Activated CD4-positive, alpha-beta T cell treated with anti-CD3 and anti-CD28 coated beads, Interleukin-10, Interleukin-2, amounts not matched to agents 100 ng/mL and 50 ng/mL, durations not matched to agents 16 hours and 8 hours (primary cell): ENCODE data around the gene RGS6.

ENCODE experiments used
- DNase-seq: peaks from one replicate; pipeline ENCODE4 v3.0.0-alpha.2; 2020

RGS6 gene

DNA sequence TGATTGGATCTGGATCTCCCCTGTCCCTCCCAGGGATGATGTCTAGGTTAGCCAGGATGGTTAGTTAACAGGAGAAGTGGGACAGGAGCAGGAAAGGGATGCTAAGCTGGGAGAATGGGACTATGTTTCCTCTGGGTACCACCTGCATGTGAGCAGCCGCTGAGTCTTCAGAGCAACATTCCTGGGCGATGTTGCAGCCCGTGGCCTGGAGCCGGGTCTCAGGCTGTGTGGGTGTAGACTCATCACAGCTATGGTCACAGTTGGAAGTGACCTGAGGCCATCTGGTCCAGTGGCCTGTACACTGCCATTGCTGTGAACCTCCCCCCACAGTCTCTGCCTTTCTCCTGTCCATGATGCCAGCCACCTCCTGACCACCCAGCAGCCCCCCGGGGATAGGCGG is 539.1 kb downstream of the RGS6 start:
- no peak for DNase-seq

- no peak for DNase-seq
Observed at GRCh38 chr14:72472845-72473244, 540.6 kb downstream of the RGS6 start.

DNA sequence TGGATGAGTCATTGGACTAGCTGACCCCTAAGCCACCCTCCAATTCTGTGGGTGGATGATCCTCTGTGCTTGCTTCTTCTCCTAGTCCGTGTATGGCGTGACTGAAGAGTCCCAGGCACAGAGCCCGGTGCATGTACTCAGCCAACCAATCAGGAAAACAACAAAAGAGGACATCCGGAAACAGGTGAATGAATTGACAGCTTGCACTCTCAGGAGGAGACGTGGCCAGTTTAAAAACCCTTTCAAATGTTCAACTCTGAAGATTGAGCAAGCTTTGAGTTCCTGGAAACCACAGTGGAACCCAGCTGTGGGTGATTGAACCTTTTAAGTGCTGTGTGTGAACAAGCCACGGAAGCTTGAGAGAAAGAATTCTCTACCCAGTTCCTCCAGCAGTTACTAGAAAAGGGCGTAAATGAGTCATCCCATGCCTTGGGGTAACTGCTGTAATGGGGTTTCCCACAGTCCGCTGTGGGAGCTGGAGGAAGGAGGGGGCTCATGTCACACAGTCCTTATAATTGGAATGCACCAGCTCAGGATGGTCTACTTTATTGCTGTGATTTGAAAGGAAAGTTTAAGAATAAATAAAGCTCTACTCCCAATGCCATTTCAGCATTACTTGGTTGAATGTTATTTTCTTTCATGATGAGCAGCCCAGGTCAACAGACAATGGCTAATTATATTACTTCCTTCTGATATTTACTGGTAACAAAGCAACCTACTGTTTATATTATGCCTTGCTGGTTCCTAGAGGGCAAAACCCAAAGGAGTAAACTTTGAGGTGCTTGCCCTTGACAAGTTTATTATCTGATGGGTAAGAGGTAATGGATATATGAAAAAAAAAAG is 544.6 kb downstream of the RGS6 start:
- peak; percentile 97 for DNase-seq

DNA sequence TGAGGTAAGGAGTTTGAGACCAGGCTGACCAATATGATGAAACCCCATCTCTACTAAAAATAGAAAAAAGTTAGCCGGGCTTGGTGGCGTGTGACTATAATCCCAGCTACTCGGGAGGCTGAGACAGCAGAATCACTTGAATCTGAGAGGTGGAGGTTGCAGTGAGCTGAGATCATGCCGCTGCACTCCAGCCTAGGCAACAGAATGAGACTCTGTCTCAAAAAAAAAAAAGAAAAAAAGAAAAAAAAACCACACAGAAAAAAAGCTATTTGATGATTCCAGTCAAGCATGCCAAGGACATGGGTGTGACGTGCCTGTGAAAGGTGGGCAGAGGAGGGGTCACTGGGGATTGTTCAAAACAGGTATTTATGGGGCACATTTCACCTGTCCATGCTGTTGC is 545.3 kb downstream of the RGS6 start:
- DNase-seq: peak; percentile 60

- no peak for DNase-seq
Observed at GRCh38 chr14:72478471-72478893, 546.3 kb downstream of the RGS6 start.

DNA sequence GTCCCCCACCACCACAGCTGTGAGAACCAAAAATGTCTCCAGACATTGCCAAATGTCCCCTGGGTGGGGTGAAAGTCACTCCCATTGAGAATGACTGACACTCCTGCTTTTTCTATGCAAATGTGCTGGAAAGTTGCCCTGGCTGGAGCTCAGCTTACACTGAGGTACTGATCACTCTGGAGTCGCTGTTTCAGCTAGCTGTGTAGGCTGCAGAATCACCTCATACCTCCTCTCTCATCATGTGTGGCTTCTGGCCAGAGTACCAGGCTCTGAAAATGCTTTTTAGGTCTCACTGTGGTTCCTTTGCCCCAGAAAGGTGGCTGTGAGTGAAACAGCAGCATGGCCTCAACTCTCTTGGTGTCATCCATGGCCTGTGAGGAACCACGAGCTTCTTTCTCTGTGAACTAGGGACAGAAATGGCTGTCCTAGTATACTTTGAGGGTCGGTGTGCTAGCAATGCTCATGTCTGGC is 547.3 kb downstream of the RGS6 start:
- no peak for DNase-seq

- DNase-seq: peak; percentile 26
Observed at GRCh38 chr14:72480464-72481243, 548.4 kb downstream of the RGS6 start.

- DNase-seq: no peak
Observed at GRCh38 chr14:72483311-72483710, 551.1 kb downstream of the RGS6 start.

GRCh38 chr14:72485695-72486094 is 553.5 kb downstream of the RGS6 start:
- DNase-seq: no peak

DNA sequence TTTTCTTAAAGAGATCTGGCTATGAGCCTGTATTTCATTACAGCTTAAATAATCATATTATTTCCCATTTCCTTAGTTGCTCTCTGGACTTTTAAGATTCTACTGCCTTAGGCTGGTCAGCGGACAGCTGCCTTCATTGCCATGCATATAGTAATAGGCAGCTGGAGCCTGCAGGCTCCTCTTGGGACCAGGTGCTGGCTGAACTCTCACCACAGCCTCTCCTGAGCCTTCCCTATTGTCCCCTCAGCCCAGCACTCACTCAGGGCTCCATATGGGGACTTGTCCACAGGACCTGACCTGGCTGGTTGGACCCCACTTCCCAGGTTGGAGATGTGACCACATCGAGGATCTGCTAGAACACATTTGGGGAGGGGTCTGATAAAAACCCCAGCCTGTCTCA is 556.3 kb downstream of the RGS6 start:
- no peak for DNase-seq

DNA sequence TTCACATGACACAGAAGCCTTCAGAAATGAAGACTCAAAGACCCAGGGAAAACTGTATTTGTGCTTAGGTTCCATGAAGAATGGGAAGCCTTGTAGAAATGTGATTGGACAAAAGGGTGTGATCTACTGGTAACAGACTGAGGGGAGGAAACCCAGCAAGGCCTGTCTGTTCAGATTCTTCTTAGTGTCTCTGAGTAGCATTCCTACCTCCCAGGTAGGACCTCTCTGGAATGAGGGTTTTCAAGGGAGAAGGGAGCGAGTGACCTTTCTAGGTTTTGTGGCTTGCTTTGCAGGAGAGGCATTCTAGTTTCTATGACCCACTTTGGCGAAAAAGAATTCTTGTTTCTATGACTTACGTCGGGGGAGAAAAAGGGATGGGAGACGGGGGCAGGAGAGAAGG is 560.0 kb downstream of the RGS6 start:
- no peak for DNase-seq

DNA sequence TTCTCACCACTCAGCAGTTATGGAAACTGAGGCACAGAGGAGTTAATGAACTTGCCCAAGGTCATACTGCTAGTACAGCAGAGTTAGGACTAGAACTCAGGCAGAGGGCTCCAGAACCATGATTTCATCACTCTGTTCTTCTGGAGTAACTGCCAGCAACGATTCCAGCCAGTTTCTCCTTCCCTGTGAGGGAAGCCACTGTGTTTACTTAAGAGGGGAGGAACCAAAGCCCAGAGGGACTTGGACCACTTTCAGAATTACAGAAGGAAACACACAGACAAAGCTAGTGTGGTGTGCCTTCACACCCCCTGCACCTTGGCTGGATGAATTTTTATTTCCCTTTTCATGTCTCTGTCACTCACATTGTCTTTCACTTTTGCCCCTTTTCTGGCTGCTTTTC is 563.4 kb downstream of the RGS6 start:
- DNase-seq: no peak

DNA sequence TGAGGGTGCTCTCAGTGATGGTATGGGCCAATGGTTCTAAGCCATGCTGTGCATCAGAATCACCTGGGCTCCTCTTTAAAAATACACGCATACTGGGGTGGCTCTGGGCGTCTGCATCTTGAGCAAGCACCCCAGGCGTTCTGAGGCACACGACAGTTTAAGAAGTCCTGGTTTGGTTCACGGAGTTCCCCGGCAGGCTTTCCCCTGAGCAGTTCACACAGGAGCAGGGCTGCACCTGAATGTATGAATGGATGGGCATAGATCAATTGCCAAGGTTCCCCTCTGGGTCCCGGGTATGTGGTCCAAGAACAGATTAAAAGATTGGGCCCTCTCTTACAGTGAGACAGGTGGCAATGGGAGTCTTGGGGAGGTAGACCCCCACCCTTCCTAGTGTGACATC is 566.4 kb downstream of the RGS6 start:
- no peak for DNase-seq

- DNase-seq: no peak
Observed at GRCh38 chr14:72499746-72500145, 567.5 kb downstream of the RGS6 start.

DNA sequence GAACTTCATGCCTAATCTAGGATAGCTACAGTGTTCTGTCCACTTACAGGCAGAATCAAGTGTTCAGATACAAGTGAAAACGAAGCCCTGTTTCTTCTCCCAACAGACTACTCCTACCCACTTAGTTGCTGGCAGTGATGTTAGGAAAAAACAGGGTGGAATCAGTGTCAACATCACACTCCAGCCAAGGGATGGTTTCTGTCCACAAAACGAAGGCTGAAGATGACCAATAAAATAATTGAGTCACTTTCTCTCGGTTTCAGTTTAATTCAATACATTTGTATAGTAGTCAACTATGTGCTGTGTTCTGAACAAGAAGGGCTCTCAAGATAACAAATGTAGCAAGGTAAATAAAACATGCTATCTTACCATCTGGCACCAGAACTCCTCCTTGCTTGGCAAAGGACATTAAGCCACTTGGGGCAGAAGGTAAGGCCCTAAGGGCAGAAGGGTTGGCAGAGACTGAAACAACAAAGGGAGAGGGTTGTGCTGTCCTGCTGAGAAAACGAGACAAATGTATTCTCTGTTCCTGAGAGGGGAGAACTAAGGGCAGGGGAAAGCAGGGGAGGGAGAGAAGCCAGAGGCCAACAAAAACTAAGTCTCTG is 568.1 kb downstream of the RGS6 start:
- no peak for DNase-seq

DNA sequence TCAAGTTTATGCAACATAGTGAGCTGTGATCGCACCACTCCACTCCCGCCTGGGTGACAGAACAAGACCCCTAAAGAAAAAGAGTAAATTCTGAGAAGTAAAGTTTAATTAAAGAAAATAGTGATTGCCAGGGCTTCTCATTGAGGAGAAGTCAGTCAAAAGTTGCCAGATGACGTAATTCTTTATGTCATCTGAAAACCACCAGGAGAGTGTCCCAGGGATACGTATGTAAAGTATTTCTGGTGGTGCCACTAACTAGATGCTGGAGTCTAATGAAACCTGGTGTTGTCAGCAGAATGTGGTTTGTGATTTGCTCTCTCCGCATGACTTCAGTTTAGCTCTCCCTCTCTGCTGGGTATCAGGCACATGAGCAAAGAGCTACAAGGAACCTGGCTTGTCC is 569.2 kb downstream of the RGS6 start:
- no peak for DNase-seq

GRCh38 chr14:72503271-72503670 is 571.0 kb downstream of the RGS6 start:
- no peak for DNase-seq

DNA sequence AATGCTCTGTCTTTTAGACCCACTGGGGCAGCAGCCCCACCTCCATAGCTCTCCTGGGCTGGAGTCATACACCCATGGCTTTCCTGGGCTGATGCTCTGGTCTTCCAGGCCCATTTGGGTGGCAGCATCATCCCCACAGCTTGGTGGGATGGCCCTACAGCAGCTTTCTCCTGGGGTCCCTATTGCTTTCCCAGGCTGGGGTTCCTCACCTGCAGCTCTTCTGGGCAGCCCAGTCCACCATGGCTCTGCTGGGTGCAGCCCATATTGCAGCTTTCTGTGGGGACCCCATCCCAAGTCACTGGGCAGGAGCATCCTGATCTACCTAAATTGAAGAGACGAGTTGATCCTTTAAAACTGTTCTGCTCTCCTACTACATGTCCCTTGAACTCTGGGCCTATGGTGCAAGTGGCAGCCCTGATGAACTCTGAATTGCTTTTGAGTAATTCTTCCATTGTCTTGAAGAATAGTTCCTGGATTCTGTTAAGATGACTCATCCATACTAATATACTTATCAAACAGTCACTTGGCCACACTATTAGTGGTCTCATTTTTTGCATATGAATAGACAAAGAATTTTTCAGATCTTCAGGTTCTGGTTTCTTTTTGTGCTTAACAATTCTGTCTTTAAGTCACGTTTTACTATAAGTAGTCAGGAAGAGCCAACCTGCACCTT is 571.6 kb downstream of the RGS6 start:
- DNase-seq: no peak

DNA sequence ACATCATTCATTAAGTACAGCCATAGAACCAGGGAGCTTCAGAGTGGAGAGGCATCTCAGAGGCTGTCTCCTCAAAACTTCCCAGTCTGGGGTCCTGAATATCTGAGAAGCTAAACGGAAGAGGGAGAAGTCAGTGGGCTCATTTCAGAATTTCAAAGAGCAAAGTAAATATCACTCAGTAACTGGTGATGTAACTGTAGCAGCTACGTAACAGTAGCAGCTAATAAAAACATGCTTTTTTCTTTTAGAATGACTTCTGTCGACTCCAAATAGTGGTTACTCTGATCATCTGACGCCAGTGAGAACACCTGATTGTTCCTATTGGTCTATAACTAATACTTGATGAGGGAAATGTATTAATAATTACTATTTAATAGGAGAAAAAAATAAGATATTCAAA is 578.3 kb downstream of the RGS6 start:
- no peak for DNase-seq

GRCh38 chr14:72512281-72512680 is 580.1 kb downstream of the RGS6 start:
- no peak for DNase-seq

- no peak for DNase-seq
Observed at GRCh38 chr14:72512925-72513324, 580.7 kb downstream of the RGS6 start.

DNA sequence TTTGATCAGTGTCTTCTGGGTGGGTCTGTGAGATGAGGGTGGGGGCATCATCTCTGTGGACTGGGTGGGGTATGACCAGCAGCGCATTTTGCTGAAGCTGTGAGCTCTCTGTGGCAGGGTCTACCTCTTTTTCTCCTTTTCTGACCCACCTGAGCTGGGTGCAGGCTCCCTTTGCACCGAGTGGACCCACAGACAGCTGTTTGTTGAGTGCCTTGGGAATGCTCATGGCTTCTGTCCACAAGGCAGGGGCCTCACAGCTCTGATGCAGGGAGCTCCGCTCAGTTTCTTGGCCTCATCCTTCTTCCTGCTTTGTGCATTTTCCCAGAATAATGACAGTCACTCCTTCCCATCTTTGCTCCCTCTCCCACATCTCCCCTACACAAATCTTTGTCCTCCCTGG is 581.1 kb downstream of the RGS6 start:
- DNase-seq: no peak
